ENCODE results near the gene GABRA4.
A peak's percentile ranks its signal among the peaks of the same experiment; 100 is the strongest.

GABRA4 gene
- total RNA-seq, result 0 to 5.1 (median 0.04) reads per million in 17 experiments

DNA sequence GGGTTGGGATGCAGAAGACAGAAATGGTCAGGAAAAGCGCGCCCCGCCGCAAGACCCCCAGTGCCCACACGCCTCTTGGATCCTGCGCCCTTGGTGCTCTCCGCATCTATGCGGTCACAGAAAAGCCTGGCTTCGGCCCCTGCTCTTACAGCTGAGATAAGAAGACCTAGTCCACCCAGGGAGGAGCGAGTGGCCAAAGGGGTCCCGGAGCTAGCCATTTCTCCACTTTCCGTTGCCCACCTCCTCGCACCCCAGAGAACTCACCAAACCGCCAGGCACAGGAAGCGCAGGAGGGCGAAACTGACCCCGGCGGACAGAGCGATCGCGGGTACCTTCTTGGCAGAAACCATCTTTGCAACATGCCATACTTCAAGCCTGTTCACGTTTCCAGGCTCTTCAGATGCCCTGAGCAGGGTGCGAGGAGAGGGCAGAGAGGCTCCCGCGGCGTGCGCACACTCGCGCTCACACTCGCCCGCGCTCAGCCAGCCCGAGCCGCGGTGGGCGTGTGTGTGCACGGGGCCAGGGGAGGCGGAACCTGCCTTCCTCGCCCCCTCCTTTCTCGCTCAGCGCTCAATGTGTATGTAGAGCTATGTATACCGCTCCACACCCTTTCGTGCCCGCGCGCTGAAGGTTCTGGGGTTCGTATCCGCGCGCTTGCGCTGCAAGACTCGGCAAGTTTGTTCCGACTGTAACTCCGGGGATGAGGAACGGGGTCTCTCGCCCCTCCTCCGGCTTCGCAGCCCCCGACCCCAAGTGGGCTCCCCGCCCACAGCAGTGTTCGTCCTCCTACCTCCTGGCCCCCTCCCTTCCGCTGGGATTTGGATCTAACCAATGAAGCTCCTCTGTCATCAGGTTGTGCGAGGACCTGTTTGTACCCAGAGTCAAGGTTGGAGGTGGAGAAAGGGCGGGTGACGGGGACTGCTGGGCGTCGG lies at the start of gene GABRA4:
GABRA4 (minus strand) TSS at position 507 of the 932 bp plus-strand sequence; CDS start at position 350, 157 bp downstream.
- DNase-seq, result peak in 1 of 4 experiments; percentile 34

DNA sequence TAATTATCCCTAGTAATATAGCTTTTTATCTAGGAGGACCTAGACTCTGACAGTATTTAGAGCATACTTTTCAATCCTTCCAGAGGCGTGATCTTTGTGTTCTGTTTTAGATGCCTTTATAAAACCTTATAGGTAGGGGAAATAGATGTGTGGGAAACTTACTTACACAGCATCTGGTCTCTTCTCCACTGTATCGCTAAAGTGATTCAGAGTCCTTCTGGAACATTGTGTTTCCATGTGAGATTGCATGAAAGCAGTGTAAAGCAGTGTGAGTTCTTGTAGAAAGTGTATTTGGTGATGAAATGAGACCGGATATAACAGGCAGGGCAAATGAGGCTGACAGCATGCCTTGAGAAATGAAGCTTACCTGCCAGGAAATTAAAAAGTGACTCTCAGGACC lies 47.4 kb upstream of the GABRA4 start:
- no peak for DNase-seq

DNA sequence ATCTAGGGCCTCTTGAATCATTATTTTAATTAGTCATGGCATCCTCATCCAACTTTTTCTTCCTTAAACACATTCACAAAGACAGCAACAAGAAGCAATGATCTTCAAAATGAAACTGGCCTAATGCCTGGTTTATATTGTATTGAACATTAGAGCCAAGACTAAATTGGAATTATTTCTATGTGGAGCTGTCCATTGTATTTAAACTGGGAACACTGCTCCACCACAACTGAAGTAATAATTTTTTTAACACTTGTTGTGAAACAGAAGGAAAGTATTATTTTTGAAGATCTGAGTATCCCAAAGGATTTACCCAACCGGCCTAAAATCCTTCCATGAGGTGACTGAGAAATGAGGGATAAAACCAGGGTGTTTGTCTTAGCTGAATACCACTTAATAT lies 44.9 kb upstream of the GABRA4 start:
- no peak for DNase-seq

DNA sequence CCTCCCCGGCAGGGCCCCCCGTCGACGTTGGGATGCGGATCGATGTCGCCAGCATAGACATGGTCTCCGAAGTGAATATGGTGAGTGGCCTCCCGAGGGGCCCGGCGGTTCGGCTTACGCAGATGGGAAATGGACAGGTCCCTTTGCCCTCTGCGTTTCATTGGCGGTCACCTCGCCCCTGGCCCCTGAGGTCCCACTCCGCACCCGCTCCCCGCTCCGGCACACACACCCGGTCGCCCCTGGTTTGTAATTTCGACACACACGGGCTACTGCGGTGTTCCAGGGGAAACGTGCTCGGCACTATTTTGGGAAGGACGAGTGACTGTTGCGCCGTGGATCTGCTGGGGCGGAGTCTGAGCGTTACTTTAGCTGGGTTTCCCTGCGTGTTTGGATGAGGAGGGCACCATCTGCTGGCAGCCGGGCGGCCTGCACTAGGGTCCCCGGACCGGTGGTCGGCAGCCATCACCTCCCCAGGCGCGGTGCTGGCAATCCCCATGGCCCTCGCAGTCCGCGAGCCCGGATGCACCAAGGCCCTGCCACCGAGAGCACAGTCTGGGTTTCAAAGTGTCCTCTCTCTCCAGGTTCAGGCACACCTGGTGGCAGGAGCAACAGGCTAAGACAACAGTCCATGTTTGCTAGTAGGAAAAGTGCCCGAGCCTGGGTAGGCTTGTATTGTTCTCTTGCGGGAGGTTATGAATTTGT lies 39.2 kb upstream of the GABRA4 start:
- DNase-seq, result peak; percentile 15 to 57 (median 34)

DNA sequence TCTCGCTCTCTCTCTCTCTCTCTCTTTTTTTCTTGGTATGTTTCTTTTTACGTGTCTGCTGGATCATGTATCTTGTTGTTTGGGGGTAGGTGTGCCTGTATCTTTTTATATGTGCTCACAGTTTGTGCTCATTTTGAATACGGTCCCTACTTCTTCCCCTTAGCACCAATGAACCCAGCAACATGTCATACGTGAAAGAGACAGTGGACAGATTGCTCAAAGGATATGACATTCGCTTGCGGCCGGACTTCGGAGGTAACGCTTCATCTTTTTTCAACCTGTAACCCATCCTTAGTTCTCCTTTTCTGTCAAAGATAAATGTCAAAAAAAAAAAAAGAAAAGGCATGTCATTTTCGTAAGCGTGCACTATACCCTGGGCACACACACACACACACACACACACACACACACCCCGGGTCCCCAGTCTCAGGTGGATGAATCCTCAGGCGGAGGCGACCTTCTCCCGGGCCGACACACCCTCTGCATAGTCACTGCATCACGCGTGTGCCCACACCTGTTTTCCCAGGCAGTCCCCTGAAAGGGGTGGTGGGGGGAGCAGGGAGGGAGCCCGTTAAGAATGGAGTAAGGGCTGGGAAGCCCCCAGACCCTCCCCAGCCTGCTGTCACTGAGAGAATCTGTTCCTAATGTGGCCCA lies 38.5 kb upstream of the GABRA4 start:
- no peak for DNase-seq

DNA sequence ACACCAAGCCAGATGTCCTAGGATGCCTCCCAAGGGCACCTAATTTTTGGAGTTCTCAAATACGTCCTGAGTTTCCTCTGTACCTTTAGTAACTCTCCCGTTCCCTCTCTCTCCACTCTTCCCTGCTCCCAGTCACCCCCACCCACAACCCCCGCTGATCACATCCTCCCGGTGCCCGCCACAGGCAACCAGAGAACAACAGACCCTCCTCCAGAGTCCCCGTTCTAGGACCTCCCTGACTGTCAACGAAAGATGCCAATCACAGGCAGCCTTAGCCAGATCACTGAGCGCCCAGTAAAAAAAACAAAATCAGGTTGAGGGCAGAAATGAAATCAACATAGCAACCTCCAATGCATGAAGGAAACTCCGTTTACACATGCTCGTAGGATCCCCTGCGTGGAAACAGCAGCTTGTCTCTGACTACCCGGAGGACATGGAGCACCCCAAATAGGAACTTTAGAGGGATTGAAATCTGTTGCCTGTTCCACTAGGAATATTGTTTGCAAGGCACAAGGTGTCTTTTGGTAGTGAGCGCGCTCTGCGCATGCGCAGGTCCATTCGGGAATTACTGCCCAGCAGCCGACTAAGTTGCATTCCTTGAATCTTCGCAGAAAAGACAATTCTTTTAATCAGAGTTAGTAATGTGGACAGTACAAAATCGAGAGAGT lies 37.8 kb upstream of the GABRA4 start, which contains the start of gene GABRB1:
GABRB1 (plus strand) TSS at position 557 of the 668 bp plus-strand sequence.
- DNase-seq, result peak; percentile 3 to 27 (median 15)

DNA sequence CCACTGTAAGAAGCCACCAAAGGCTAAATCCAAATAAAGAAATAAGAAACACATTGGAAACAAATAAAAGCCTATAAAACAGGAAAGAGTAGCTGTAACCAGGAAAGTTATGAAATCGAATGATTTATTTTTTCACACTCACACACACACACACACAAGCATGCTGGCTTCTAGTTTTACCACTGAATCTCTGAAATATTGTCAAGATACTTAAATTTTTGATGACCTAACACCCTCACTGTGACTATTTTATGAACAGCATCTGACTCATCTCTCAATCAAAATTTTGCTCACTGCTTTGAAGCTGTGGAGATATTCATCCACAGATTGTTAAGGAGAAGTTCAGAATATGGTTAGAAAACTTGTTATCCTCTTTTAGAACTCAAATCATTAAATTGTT lies 24.1 kb upstream of the GABRA4 start:
- peak in 1 of 4 experiments; percentile 8 for DNase-seq

DNA sequence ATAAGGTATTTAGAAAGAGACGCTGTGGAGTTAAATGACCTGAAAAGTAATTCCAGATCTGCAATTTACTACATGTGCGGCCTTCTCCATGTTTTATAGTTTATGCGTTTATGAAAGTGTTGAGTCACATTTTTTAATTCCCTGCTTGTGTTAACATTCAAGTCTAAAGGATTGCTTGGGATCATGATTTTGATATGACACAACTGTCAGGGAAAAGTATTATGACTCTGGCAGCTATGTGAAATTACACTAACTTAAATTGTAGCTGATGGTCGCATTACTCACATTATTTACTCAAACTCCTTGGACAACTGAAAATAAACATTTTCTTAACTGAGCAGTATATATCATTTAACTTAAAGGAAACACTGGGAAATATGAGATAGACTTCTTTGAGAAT lies 23.7 kb upstream of the GABRA4 start:
- DNase-seq, result no peak

DNA sequence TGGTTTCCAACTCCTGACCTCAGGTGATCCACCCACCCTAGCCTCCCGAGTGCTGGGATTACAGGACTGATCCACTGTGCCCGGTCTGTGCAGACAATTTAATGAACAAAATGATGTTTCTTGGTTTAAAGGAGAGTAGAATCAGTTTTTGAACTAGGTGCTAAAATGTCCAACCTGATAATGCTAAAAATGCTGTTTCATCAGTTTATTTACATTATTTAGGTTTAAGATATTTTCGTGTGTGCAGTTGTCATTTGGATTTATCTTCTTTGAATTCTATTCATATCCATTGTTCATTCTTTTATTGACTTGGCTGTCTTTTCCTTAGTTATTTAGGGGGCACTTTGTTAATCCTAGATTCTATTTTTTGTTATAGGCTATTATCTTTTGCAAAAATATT lies 20.0 kb upstream of the GABRA4 start:
- no peak for DNase-seq

DNA sequence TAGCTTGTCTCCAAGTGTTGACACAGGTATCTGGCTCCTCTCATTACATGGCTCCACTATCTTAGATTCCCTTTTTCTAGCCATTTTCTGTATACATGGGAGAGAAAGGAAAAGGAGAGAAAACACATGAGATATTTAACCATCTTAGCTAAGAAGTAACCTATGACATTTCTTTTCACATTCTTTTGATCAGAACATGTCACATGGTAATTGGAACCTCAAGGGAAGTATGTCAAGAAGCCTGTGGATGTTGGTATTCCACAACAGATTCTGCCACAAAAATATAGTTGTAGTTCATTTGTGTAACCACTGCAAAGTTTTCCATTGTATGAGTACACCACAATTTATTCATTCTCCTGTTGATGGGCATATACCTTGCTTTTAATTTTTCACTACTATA lies 19.3 kb upstream of the GABRA4 start:
- DNase-seq, result no peak

DNA sequence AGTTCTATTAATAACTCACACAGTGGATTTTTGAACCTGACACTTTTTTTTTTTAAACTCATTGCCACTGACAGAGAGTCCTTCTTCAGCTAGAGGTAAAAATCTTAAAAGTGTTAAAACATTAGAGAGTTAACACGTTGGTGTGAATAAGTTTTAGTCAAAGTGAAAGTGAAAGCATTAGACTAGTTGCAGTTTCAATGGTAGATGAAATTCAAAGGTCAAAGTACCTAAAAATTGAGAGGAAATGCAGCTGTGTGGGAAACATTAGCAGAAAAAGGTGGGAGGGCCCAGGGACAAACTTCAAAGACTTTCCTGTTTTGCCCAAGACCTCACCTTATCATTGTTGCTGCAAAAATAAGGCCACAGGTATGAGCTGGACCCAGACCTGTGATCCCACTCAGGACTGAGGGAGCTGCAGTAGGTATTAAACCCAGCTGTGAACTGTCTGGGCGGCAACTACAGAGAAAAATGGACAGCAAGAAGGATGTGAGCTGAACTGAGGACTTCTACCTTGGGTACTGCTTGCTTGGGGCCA lies 17.6 kb upstream of the GABRA4 start:
- DNase-seq, result no peak

DNA sequence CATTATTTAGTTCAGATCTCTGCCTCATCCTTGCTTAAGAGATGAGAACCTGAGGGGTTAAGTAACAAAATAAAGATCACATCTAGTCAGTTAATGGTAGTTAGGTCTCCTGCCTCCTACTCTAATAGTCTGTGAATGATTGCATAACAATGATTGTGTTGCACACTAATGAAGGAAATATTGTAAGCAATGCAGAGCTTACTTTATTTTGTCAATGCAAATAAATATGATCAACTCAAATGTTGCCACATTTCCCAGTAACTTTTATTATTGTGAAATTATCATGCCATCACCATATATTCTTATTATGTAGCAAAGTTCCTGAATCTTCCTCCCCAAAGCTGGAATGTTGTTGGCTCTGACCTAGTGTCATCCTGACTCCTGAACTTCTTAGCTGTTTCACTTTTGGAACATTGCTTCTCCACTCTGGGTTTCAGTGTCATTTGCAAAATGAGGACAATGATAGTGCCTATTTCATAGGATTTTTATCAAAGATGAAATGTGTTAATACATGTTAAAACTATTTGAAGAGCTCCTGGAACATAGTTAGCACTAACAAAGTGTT lies 17.0 kb upstream of the GABRA4 start:
- no peak for DNase-seq

DNA sequence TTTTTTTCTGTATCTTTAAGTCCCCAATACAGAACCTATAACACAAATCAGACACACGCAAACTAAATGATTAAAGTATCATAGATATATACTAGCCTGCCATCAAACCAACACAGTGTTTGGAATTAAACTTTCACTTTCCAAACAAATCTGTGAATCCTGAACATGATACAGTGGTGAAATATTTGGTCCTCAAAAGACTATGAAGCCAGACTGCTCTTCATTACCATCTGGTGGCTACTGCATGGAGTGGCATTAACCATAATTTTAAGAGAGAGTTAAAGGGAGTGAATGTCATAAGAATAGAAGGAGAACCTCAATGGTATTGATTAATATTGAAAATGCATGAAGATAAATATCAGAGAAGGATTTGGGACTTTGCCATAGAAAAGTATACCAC lies 9.2 kb upstream of the GABRA4 start:
- peak in 1 of 4 experiments; percentile 11 for DNase-seq

DNA sequence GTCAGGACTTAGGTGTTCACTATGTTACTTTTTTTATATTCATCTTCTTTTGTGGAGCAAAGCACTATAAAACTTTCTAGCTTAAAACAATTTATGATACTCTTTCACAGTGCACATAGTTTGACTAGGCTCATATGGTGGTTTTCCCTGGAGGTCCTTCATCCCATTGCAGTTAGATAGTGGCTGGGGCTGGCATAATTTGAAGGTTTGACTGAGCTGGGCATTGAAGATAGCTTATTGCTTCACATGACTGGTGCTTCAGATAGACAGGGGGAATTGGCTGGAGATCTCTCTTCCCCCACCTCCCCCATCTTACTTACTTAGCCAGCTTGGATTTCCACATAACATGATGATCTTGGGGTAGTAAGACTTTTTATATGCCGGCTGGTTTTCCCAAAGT lies 7.0 kb upstream of the GABRA4 start:
- no peak for DNase-seq

DNA sequence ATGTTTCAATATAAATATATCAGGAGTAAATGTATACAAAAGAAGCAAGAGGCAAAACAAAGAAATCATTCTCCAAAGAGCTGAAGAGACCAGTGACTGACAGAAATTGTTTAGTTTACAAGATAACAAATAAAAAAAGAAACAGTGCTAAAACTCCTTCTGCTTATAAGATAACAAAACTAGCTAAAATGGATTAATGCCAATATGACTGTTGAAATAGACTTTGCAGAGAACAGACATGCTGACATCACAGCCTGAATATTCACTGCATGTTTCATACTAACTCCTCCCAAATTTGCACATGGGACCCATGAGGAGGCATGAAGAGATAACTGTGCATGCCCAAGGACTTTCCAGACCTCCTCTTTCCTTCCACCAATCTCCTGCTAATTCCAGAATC lies 6.2 kb upstream of the GABRA4 start:
- no peak for DNase-seq

DNA sequence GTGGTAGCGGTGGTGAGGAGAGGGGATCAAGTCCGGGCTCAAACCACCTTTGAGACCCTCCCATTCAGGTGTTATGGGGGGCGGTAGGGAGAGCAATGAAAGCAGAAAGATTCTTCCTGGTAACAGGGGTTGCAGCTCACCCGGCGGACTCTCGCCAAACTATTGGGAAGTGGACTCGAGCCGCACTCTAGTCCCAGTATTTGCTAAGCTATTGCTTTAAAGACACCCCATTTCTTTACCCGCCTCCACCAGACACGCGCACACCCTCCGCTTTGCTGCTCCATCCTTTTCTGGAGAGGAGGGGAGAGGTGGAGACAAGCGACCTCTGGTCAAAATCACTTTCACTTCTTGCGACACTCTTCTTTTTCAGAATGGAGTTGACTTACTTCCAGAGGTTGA lies 625 bp upstream of the GABRA4 start:
- DNase-seq, result peak in 1 of 4 experiments; percentile 12

DNA sequence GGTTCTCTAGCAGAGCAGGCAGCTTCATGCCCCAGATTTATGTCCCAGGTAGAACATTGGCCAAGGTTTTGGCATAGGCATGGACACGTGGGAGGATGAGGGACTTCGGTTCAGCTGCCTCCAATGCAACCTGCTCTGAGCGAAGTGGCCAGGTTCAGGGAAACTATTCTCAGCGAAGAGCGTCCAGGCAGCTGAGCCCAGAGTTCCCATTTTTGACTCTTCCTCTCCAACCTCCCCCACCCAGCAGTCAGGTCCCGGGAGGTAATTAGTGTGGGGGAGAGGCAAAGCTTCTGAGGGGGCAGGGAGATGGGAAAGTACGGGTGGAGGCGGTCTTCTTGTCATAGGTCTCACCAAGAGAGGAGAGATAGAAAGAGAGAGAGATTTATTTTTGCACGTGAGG lies 1.0 kb downstream of the GABRA4 start:
- no peak for DNase-seq

DNA sequence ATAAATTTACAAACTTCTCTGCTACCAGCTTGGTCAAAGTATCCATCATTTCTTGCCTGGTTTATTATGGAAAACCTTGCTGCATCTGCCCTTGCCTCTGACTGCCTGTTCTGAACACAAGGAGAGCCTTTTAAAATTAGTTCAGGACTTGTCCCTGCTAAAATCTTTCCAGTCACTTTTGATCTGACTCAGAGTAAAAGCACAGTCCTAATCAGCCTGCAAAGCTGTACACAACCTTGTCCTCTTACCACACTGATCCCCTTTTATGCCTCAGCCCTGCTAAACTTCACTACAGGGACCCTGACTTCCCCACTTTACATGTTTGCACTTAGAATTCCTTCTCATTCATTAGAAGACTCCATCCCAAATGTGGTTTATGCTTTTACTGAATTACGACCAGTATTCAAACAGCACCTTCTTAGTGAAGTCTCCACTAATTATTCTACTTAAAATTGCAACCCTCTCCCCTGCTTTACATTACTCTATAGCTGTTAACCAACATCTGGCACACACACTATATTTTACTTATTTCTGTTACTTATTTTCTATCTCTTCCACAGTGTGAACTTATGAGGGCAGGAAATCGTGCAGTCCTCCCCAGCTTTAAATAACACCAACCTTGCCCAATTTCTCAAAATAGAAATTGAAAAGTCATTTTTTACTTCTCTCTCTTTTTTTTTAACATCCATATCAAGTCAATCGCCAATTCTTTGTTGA lies 6.3 kb downstream of the GABRA4 start:
- no peak for DNase-seq

DNA sequence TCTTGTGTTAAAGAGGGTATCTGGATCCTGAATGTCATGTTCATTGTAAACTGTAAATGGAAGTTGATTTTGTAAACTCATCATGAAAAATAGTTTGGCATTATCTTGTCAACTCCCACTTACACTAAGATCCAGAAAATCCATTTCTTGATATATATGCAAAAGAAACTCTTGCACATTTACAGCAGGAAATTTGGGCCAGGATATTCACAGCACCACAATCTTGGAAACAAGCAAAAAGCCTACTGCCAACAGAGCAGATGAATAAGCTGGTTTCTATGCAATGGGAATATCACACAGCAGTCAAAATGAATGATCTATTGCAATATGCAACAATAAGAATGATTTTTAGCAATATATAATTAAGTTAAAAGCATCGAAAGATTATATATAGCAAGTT lies 8.6 kb downstream of the GABRA4 start:
- no peak for DNase-seq

DNA sequence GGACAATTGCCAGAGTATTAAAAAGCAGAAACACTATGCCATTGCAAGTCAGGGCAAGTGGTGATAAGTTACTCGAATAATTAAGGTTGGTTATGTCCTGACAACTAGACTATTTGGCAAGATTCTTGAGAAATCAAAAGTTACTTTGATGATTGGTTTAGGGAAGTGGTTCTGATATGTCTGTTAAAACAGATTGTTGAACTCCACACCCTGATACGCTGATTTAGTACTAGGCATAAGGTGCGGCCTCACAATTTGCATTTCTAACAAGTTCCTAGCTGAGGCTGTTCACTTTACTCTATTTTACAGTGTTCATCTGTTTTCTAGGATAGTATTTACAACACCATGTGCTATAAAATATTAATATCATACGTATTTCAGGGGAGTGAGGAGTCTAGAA lies 12.5 kb downstream of the GABRA4 start:
- DNase-seq, result peak in 1 of 4 experiments; percentile 9

DNA sequence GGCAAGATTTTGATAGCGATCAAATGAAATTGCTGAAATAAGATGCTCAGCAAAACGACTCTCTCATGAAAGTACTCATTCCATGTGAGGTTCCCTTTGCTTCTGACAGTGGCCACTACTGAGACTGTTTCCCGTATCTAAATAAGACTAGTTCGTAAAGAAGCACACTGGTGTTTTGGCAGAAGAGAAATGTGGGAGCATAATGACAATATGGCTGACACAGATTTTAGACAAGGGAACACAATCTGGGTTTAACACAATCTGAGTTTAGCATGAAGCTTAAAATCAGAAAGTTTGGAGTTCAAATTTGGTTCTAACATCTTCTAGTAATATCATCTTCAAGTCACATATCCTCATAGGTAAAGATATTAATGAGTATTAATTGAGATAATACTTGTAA lies 13.7 kb downstream of the GABRA4 start:
- DNase-seq, result no peak

All from suppressor macrophage (primary cell).